OCI-LY1 (cell line): ENCODE data around the gene LONRF3.

Experiments
- H2AFZ ChIP-seq: fragments of 200-600 bp; sonication (generic), shearing (Covaris generic); 2 replicates; pipeline ENCODE4 v1.6.0; 2014; ENCODE audit warnings: antibody characterized with exemption, mild to moderate bottlenecking, low read length
- H3F3A ChIP-seq: fragments of 200-600 bp; sonication (generic), shearing (Covaris generic); 2 replicates; pipeline ENCODE4 v1.6.0; 2014; ENCODE audit warnings: mild to moderate bottlenecking, antibody characterized with exemption, low read length, moderate library complexity; ENCODE audit not compliant: insufficient read depth
- H3K27ac ChIP-seq: fragments of 200-600 bp; sonication (generic); 2 replicates; pipeline ENCODE4 v1.5.1; 2014; ENCODE audit warnings: low read length, mixed run types, mild to moderate bottlenecking, low read depth; ENCODE audit not compliant: poor library complexity, severe bottlenecking
- H3K27me3 ChIP-seq: fragments of 200-600 bp; sonication (generic); 2 replicates; pipeline ENCODE4 v1.6.0; 2014; ENCODE audit warnings: antibody characterized with exemption, mild to moderate bottlenecking, low read length, moderate library complexity; ENCODE audit not compliant: insufficient read depth
- H3K36me3 ChIP-seq: fragments of 200-600 bp; sonication (generic); 2 replicates; pipeline ENCODE4 v1.6.1; 2014; ENCODE audit warnings: mild to moderate bottlenecking, antibody characterized with exemption, low read length, moderate library complexity, mixed read lengths; ENCODE audit not compliant: insufficient read depth
- H3K4me1 ChIP-seq: fragments of 200-600 bp; sonication (generic); 2 replicates; pipeline ENCODE4 v1.5.1; 2014; ENCODE audit warnings: mild to moderate bottlenecking, low read length, moderate library complexity; ENCODE audit not compliant: insufficient read depth, severe bottlenecking
- H3K4me2 ChIP-seq: fragments of 200-600 bp; sonication (generic), shearing (Covaris generic); 2 replicates; pipeline ENCODE4 v1.6.1; 2014; ENCODE audit warnings: low read length
- H3K4me3 ChIP-seq: fragments of 200-600 bp; sonication (generic); 2 replicates; pipeline ENCODE4 v1.5.1; 2014; ENCODE audit warnings: low read length, low read depth, mild to moderate bottlenecking, mixed read lengths; ENCODE audit not compliant: poor library complexity, severe bottlenecking
- H3K79me2 ChIP-seq: fragments of 200-600 bp; shearing (Covaris generic); 2 replicates; pipeline ENCODE4 v1.6.1; 2016; ENCODE audit warnings: mixed run types, low read length, mixed read lengths; ENCODE audit not compliant: insufficient read depth
- H3K9ac ChIP-seq: fragments of 200-600 bp; sonication (generic), shearing (Covaris generic); 2 replicates; pipeline ENCODE4 v1.6.1; 2014; ENCODE audit warnings: mild to moderate bottlenecking, low read length, mixed read lengths
- H3K9me2 ChIP-seq: fragments of 200-600 bp; sonication (generic), shearing (Covaris generic); 2 replicates; pipeline ENCODE4 v1.6.1; 2014; ENCODE audit warnings: low read depth, mild to moderate bottlenecking, low read length, mixed read lengths
- H3K9me3 ChIP-seq: fragments of 200-600 bp; shearing (Covaris generic); 2 replicates; pipeline ENCODE4 v1.6.1; 2014; ENCODE audit warnings: low read length, mixed read lengths
- H4K20me1 ChIP-seq: fragments of 200-600 bp; sonication (generic), shearing (Covaris generic); 2 replicates; pipeline ENCODE4 v1.6.0; 2016; ENCODE audit warnings: mild to moderate bottlenecking, low read length; ENCODE audit not compliant: insufficient read depth
- CTCF ChIP-seq: fragments of 200-600 bp; sonication (generic), shearing (Covaris generic); IDR thresholded peaks from 2 replicates; pipeline ENCODE4 v1.5.1; 2017; ENCODE audit warnings: mild to moderate bottlenecking, antibody characterized with exemption, low read length, moderate library complexity, mixed read lengths
- EZH2 ChIP-seq: fragments of 200-600 bp; sonication (generic), shearing (Covaris generic); IDR thresholded peaks from 2 replicates; pipeline ENCODE4 v1.8.0; 2017; ENCODE audit warnings: borderline replicate concordance, mixed run types, mild to moderate bottlenecking, antibody characterized with exemption, low read length, moderate library complexity, mixed read lengths

The LONRF3 gene

GRCh38 chrX:119045884-119046283 is 71.5 kb downstream of the LONRF3 start:
- Histone ChIP-seq H3K36me3 (no peaks in the 10 kb centered on the region), H4K20me1 (no peaks in the 10 kb centered on the region), H3F3A (no peaks in the 10 kb centered on the region), H3K9me3 (no peaks in the 10 kb centered on the region), H3K27me3 (no peaks in the 10 kb centered on the region), H3K4me3 (no peak overlapping the region), H2AFZ (no peak overlapping the region), H3K4me1 (no peaks in the 10 kb centered on the region), H3K9me2 (no peaks in the 10 kb centered on the region), H3K79me2 (no peaks in the 10 kb centered on the region), H3K9ac (no peak overlapping the region), H3K27ac (no peak overlapping the region), H3K4me2 (no peak overlapping the region)
- no peak for TF ChIP-seq EZH2
- TF ChIP-seq CTCF, result no peak

GRCh38 chrX:119055687-119056086 is 81.3 kb downstream of the LONRF3 start:
- Histone ChIP-seq H4K20me1 (no peaks in the 10 kb centered on the region), H3K27ac (no peak overlapping the region), H3K9ac (no peak overlapping the region), H3F3A (no peaks in the 10 kb centered on the region), H3K9me3 (no peaks in the 10 kb centered on the region), H3K27me3 (no peaks in the 10 kb centered on the region), H3K36me3 (no peaks in the 10 kb centered on the region), H3K79me2 (no peaks in the 10 kb centered on the region), H3K9me2 (no peaks in the 10 kb centered on the region), H3K4me2 (no peak overlapping the region), H3K4me1 (no peaks in the 10 kb centered on the region), H2AFZ (no peak overlapping the region), H3K4me3 (no peak overlapping the region)
- no peak for TF ChIP-seq CTCF
- TF ChIP-seq EZH2, result no peak

- no peak overlapping the region for H3K9ac ChIP-seq
- no peaks in the 10 kb centered on the region for H3K27me3 ChIP-seq
- no peaks in the 10 kb centered on the region for H3K9me2 ChIP-seq
- H2AFZ ChIP-seq, result no peak overlapping the region
- no peaks in the 10 kb centered on the region for H3F3A ChIP-seq
- H3K4me2 ChIP-seq, result no peak overlapping the region
- TF ChIP-seq EZH2, result no peak
- no peak for TF ChIP-seq CTCF
- no peaks in the 10 kb centered on the region for H3K79me2 ChIP-seq
- H3K36me3 ChIP-seq, result no peaks in the 10 kb centered on the region
- no peak overlapping the region for H3K4me3 ChIP-seq
- H4K20me1 ChIP-seq, result no peaks in the 10 kb centered on the region
- H3K27ac ChIP-seq, result no peak overlapping the region
- no peaks in the 10 kb centered on the region for H3K9me3 ChIP-seq
- no peaks in the 10 kb centered on the region for H3K4me1 ChIP-seq
These were observed 88.4 kb downstream of the LONRF3 start for GRCh38 chrX:119062750-119063374.
